NCI-H1092 treated with DMSO at 0.1 percent for 48 hours (cell line): ENCODE data around the gene SLC9A9.

ENCODE experiments used
- DNase-seq: peaks from one replicate; lab custom pipeline; 2025; lab: John Stamatoyannopoulos, UW

SLC9A9 gene

GRCh38 chr3:143356839-143357238 is 491.4 kb downstream of the SLC9A9 start:
- no peak for DNase-seq

GRCh38 chr3:143354342-143354741 is 493.9 kb downstream of the SLC9A9 start:
- no peak for DNase-seq

DNA sequence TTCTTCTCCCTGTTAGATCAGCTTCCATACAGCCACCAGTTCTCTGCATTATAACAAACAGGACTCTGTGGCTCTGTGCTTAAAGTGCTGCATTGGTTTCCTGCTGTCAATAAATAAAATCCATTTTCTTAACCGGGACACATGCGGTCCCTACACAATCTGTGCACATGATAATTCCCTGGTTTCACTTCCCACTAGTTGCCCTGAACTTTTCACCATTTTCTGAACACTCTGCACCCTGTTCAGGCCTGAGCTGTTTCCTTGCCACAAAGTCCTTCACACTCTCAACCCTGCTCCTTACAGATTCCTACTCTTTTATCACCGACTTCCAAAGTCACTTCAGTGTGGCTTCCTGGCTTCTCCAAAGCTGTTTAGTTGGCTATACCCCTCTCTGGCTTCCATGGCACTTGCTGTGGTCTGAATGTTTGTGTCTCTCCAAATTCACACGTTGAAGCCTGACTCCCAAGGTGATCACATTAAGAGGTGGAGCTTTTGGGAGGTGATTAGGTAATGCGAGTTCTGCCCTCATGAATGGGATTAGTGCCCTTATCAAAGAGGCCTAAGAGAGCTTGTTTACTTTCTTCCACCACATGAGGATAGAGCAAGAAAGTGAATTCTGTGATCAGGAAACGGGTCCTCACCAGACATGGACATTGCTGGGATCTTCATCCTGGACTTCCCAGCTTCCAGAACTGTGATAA is 495.3 kb downstream of the SLC9A9 start:
- DNase-seq: no peak

DNA sequence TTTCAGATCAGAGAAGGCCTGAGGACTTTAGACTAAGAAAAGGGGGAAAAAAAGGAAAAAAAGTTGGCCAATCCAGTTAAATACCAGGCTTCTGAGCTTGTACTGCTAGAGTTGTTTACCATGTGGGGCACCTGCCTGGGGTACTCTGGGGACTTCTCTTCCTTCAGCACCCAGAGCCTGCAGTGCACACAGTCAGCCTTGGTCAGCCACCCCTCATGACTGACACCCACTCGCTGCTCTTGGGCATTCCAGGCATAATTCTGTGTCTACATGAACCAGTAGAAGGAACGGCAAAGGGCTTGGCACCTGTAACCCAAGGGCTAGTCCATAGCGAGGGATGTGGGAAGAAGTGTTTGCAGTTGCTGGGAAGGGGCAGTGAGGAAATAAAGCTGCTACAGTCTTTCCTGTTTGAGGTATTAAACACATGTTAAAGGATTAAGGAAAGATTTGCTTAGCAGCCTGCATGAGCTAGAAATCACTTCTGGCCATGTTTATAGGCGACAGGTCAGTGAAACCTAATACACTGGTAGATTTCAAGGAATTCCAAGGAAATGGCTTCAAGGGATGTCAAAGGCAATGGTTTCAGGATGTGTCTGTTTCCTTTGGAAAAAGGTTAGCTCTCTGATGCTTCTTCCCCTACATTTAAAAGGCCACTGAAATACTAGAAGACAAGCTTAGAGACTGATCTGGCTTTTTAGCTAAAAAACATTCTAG is 496.2 kb downstream of the SLC9A9 start:
- DNase-seq: no peak

DNA sequence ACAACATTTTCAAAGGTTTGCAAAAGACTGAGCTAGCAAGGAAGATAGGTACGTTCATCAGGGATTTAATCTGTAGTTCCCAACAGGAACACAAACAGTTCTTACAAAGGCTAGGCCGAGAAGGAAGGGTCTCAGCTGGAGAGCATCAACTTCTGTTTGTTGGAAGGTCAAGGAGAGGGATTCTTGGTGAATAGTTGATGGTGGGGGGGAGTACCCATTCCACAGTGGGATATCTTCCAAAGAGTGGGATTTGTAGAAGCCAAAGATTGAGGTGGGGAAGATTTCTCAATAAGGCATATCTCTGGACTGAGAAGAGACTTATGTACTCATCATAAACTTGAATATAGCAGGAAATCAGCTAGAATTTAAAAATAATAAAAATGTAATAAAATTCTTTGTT is 496.9 kb downstream of the SLC9A9 start:
- DNase-seq: no peak

DNA sequence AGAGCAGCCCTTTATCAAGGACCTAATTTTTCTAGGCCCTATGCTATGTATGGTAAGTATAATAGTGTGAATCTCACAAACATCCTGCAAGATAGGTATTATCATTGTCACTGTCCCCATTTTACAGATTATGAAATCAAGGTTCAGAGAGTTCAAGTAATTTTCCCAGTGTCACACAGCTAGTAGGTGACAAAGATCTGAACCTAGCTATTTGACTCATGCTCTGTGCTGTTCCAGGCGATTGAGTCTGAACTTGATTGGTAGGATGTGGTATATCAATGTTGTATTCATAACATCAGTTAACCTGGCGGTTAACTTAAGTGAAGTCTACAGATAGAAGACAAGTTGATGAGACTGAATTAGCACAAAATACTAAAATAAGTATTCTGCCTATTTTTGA is 498.8 kb downstream of the SLC9A9 start:
- DNase-seq: no peak

- DNase-seq: no peak
Measured at GRCh38 chr3:143348486-143349327, 499.6 kb downstream of the SLC9A9 start.

DNA sequence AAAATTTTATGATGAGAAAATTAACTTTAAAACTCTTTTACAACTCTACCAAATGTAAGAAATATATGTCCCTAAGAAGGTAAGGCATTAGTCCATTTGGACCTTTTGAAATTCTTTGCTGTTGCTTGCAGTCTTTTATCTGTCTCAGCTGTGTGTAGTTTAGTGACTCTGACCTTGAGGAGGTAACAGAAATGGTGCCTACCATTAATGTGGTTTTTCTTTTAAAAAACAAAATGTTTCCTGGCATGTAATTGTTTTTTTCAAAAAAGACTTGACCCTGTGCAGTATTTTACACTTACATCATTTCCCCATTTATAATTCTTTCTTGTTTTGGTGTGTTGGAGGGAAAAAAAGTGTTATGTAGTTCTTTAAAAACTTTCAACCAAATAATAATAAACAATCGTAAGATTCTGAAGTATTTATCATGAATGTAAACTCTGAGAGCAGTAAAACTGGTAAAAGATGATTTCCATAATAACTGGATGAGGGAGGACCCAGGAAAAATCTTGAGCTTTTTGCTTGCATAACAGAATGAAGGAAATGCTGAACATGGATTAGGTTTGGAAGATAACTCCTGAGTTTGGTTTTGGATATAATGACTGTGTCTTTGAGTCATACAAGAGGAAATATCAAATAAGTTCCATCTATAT is 503.6 kb downstream of the SLC9A9 start:
- DNase-seq: no peak

GRCh38 chr3:143343944-143344343 is 504.3 kb downstream of the SLC9A9 start:
- no peak for DNase-seq

DNA sequence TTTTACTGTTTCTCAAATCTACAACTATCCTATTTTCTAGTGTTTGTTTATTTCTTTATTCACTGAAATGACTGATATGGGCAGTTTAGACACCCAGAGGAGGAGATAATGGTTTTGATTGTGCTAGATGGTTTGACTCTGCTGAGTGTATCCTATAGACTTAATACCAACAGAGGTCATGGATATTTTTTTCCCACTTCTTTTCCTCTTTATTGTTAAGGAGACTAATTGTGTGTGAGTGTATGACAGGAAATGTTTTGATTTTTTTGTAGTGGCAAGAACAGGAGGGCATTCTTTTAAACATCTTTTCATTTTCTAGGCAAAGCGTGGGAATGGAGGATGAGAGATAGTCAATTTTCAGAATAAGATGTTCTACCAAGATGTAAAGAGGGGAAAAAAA is 505.2 kb downstream of the SLC9A9 start:
- no peak for DNase-seq

GRCh38 chr3:143339451-143339850 is 508.8 kb downstream of the SLC9A9 start:
- DNase-seq: no peak

DNA sequence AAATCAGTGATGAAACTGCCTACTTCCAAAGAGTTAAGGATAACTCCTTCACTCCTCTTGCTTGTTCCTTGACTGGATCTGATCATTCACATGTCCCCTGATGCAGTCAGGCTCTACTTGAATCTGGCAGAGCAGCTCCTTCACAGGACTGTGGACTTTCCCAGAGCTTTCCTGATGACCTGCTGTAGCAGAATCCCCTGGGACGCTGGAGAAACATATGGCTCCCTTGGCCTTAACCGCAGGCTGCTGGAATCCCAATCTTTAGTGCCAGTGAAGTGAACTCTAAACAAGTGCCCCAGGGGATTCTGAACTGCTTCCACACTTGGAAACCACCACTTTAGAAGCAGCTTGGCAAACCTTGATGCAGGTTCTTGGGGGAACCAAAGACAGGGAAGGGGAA is 510.9 kb downstream of the SLC9A9 start:
- DNase-seq: no peak

DNA sequence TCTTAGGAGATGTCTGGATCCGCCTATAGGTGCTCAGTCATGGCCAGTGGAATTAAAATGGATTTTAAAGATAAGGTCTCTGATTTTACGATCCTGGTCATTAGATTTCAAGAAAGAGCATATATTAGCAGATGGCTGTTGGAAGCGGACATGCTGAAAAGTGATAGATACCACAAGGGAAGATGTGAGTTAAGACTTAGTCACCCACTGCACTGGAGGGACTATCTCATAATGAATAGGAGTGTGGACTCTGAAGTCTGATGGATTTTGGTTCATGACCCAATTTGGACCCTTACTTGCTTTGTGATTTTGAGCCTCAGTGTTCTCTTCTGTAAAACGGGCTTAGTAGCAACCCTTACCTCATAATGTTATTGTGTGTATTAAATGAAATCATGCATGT is 514.0 kb downstream of the SLC9A9 start:
- no peak for DNase-seq

GRCh38 chr3:143333367-143333766 is 514.9 kb downstream of the SLC9A9 start:
- DNase-seq: no peak

DNA sequence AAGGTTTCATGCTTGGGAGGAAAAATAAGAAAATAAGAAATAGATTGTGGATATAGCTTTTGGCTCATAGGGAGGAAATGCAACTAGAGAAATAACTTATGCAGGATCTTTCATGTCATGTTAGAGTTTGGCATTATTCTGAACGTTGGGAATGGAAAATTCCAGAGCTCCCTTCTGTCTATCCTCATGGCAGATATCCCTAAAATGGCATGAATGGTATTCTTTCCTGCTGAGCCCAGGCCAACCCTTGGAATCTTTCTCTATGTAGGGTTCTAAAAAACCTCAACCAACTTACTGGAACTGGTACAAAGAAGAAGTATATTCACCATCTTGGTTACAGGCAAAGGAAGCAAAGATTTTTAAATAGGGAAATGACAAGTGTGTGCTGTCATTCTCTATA is 516.2 kb downstream of the SLC9A9 start:
- DNase-seq: no peak

GRCh38 chr3:143331350-143331749 is 516.9 kb downstream of the SLC9A9 start:
- no peak for DNase-seq

- DNase-seq: no peak
Measured at GRCh38 chr3:143330296-143330868, 517.9 kb downstream of the SLC9A9 start.

GRCh38 chr3:143329567-143330211 is 518.6 kb downstream of the SLC9A9 start:
- no peak for DNase-seq

DNA sequence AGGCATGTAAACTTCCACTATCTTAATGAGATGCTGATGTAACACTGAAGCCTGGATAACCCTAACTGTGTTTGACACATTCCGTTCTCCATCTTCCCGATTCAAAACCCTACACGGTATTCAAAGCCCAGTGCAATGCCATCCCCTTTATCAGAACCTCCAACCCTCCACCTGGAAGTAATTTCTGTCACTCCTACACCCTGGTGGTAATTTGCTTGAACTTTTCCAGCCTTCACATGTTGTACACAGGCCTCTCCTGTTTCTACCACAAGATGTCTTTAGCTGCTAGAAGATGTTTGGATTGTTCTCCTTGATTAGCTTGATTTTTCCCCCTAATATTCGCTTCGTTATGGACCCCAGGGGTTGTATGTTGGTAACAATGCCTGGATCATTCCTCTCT is 519.8 kb downstream of the SLC9A9 start:
- DNase-seq: no peak

DNA sequence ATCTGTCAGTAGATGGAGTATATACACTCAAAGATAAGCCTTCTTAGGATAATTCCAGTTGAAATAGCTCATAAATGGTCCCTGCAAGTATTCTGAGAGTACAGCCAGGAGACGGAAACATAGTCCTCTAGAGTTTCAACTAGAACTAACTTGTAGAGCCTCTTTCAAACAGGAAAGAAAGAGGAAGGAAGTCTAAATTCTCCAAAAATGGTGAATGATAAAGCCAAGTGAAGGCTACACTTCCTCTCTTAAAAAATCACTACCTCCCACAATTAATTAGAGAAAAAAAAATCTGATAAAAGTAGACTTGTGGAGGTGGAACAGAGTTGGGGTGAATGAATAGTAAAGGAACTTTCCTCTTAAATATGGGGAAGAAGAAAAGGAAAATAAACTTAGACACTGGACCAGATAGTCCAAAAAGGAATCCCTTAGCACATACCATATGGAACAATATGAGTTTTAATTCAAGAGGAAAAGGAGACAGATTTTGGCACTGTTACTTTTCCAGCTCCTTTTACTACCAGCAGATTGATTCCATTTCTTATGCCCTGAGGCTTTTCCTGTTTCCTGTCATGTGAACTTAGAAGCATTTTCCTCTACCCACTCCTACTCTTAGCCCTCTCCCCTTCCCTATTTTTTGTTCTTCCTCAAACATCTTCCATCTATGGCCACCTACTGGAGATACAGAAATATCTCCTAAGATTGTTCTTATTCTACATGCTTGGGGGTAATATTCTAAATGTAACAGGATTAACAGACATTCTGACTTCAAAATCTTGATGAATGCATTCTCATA is 521.1 kb downstream of the SLC9A9 start:
- DNase-seq: no peak
